ENCODE data around the gene ARHGAP21. TPM values are rescaled to one million over a fixed set of nuclear protein-coding genes. Genes with fewer than 3 reads are reported as not detected.

Gene ARHGAP21
- total RNA-seq, 2 experiments from 2014 or later = 18.8 to 19.8 TPM

- TF ChIP-seq, protein P1, sequence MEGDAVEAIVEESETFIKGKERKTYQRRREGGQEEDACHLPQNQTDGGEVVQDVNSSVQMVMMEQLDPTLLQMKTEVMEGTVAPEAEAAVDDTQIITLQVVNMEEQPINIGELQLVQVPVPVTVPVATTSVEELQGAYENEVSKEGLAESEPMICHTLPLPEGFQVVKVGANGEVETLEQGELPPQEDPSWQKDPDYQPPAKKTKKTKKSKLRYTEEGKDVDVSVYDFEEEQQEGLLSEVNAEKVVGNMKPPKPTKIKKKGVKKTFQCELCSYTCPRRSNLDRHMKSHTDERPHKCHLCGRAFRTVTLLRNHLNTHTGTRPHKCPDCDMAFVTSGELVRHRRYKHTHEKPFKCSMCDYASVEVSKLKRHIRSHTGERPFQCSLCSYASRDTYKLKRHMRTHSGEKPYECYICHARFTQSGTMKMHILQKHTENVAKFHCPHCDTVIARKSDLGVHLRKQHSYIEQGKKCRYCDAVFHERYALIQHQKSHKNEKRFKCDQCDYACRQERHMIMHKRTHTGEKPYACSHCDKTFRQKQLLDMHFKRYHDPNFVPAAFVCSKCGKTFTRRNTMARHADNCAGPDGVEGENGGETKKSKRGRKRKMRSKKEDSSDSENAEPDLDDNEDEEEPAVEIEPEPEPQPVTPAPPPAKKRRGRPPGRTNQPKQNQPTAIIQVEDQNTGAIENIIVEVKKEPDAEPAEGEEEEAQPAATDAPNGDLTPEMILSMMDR (IDR thresholded peaks at IDR 0.05) = no peak
- Mint-ChIP-seq H3K27me3 (no peaks in the 10 kb centered on the region), H3K4me1 (ENCODE audit: low read depth) (peaks cover 3% of the 10 kb centered on the region), H3K36me3 (ENCODE audit: low read depth) (peaks cover 30% of the 10 kb centered on the region), H3K4me3 (no peak overlapping the region), H3K9me3 (no peaks in the 10 kb centered on the region), H3K27ac (no peak overlapping the region)
- ChIA-PET CTCF (interaction anchor here (1.6 kb wide), 1 partner anchor 28 kb away, joined by 7 read pairs; no protein-coding TSS in a partner anchor), POLR2A (no interaction called here)
- intact Hi-C loops (cut with micrococcal nuclease) = no loop called here
- DNase-seq (no peak), ATAC-seq (no peak)
Observed at GRCh38 chr10:24589265-24589664, 134.4 kb downstream of the ARHGAP21 start.

- Mint-ChIP-seq H3K27me3 (peaks cover 6% of the 10 kb centered on the region), H3K36me3 (ENCODE audit: low read depth) (peaks cover 3% of the 10 kb centered on the region), H3K4me3 (no peak overlapping the region), H3K27ac (no peak overlapping the region), H3K9me3 (no peaks in the 10 kb centered on the region), H3K4me1 (ENCODE audit: low read depth) (peaks cover 8% of the 10 kb centered on the region)
- TF ChIP-seq, protein P1 (IDR thresholded peaks at IDR 0.05) = no peak
- intact Hi-C loops (cut with micrococcal nuclease) = no loop called here
- ChIA-PET CTCF (interaction anchor here (1.6 kb wide), 1 partner anchor 38 kb away, joined by 3 read pairs; no protein-coding TSS in a partner anchor), POLR2A (no interaction called here)
- DNase-seq (no peak), ATAC-seq (no peak)
Observed at GRCh38 chr10:24579906-24580305, 143.8 kb downstream of the ARHGAP21 start.

- ChIA-PET POLR2A (no interaction called here), CTCF (no interaction called here)
- ATAC-seq (no peak), DNase-seq (no peak)
- peaks cover 11% of the 10 kb centered on the region for H3K4me1 Mint-ChIP-seq (ENCODE audit: low read depth)
- intact Hi-C loops (cut with micrococcal nuclease) = no loop called here
- peaks cover 6% of the 10 kb centered on the region for H3K27me3 Mint-ChIP-seq
- H3K27ac Mint-ChIP-seq = no peak overlapping the region
- H3K9me3 Mint-ChIP-seq = no peaks in the 10 kb centered on the region
- TF ChIP-seq, protein P1 (IDR thresholded peaks at IDR 0.05) = no peak
- peaks cover 3% of the 10 kb centered on the region for H3K36me3 Mint-ChIP-seq (ENCODE audit: low read depth)
- H3K4me3 Mint-ChIP-seq = no peak overlapping the region
Observed at GRCh38 chr10:24579448-24579847, 144.2 kb downstream of the ARHGAP21 start.

DNA sequence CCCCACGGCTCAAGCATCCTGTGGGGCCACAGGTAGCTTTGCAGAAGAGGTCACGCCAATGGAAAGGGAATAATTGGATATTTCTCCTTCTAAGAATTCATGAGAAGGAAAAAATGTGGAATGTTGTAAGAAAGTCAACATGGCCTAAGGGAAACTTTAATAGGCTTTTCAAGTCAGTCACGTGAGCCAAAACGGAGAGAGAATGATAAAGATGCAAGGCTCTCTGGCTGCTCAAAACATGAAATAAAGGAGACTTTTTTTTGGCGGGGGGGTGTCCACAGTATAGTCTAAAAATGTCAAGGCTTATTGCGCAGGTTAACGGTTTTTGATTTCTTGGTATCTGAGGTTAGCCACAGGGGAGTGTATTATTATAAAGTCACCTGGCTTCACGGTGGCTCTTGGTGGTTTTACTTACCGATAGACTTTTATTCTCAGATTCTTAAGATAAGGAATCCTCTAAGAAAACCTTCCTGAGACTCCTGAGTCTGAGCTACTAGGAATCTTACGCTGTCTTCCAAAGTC lies 148.1 kb downstream of the ARHGAP21 start:
- H3K36me3 Mint-ChIP-seq (ENCODE audit: low read depth) = no peaks in the 10 kb centered on the region
- CTCF ChIA-PET = no interaction called here
- peaks cover 15% of the 10 kb centered on the region for H3K27me3 Mint-ChIP-seq
- no peaks in the 10 kb centered on the region for H3K9me3 Mint-ChIP-seq
- no peak for ATAC-seq
- H3K27ac Mint-ChIP-seq = no peak overlapping the region
- peaks cover 11% of the 10 kb centered on the region for H3K4me1 Mint-ChIP-seq (ENCODE audit: low read depth)
- TF ChIP-seq, protein P1 (IDR thresholded peaks at IDR 0.05) = no peak
- intact Hi-C loops (cut with micrococcal nuclease) = no loop called here
- no peak for DNase-seq
- POLR2A ChIA-PET = no interaction called here
- H3K4me3 Mint-ChIP-seq = no peak overlapping the region

DNA sequence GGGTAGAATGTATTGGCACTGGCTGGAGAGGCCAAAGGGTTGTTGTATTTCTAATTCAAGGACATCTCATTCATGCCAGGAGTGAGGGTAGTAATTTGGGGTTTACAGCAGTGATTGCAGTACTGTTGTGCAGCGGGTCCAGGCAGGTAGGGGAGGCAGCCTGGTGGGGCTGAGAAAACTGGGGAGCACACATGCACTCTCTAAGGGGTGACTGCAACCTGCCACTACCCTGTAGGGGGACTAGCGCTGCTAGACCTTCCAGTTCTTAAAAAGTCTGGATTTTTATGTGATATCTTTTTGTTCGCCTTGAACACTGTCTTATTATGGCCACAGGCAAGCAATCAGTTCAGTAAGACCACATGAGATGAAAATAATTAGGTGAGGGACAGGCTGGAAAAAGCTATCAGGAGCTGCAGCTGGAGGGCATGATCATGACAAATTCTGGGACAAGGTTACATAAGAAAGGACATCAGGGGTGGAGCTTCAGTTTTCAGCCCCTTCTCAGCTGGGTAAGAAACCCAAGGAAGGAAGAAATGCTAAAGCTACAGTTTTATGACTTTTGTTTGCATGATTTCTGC lies 149.0 kb downstream of the ARHGAP21 start:
- no peak overlapping the region for H3K4me3 Mint-ChIP-seq
- H3K9me3 Mint-ChIP-seq = no peaks in the 10 kb centered on the region
- ChIA-PET POLR2A (no interaction called here), CTCF (no interaction called here)
- no peaks in the 10 kb centered on the region for H3K36me3 Mint-ChIP-seq (ENCODE audit: low read depth)
- intact Hi-C loops (cut with micrococcal nuclease) = no loop called here
- TF ChIP-seq, protein P1 (IDR thresholded peaks at IDR 0.05) = no peak
- no peak for ATAC-seq
- peaks cover 11% of the 10 kb centered on the region for H3K4me1 Mint-ChIP-seq (ENCODE audit: low read depth)
- peaks cover 16% of the 10 kb centered on the region for H3K27me3 Mint-ChIP-seq
- no peak for DNase-seq
- H3K27ac Mint-ChIP-seq = no peak overlapping the region
